CD14-positive monocyte (primary cell): ENCODE data around the gene GRIK2. TPM values are rescaled to one million over a fixed set of nuclear protein-coding genes. Genes with fewer than 3 reads are reported as not detected.

Source experiments
- DNase-seq, 3 donors: peaks; one replicate each; pipeline ENCODE4 v3.0.0-alpha.2; 2011 to 2022
- H2AFZ ChIP-seq: 2 replicates; pipeline ENCODE4 v1.6.0; 2012; ENCODE audit warnings: mild to moderate bottlenecking, low read depth, low read length, inconsistent platforms; ENCODE audit not compliant: insufficient read depth, poor library complexity, severe bottlenecking
- H3K27ac ChIP-seq, 2 donors: 1 replicate in 1 of 2; 2 replicates in 1 of 2; pipeline ENCODE4 v1.5.1; 2012 to 2013; ENCODE audit warnings: low read length in 2 of 2, control low read depth in 1 of 2, inconsistent platforms in 1 of 2, low read depth in 1 of 2, mild to moderate bottlenecking in 1 of 2
- H3K27me3 ChIP-seq, 2 donors: one replicate each; pipeline versions ENCODE4 v1.6.0 to v1.6.1; 2011 to 2013; ENCODE audit warnings: low read length in 2 of 2; ENCODE audit not compliant: control insufficient read depth in 2 of 2, insufficient read depth in 2 of 2
- H3K36me3 ChIP-seq, 2 donors: replicated peaks in 1 of 2; 1 replicate in 1 of 2; 2 replicates in 1 of 2; pipeline versions ENCODE4 v1.5.1 to v1.6.1; 2012 to 2013; ENCODE audit warnings: low read length in 2 of 2, control low read depth in 1 of 2, inconsistent platforms in 1 of 2, mild to moderate bottlenecking in 1 of 2; ENCODE audit not compliant: insufficient read depth in 2 of 2, control insufficient read depth in 1 of 2
- H3K4me1 ChIP-seq, 2 donors: 1 replicate in 1 of 2; 2 replicates in 1 of 2; pipeline versions ENCODE4 v1.5.1 to v1.6.1; 2012 to 2013; ENCODE audit warnings: low read length in 2 of 2, control low read depth in 1 of 2, inconsistent platforms in 1 of 2, mild to moderate bottlenecking in 1 of 2, moderate library complexity in 1 of 2; ENCODE audit not compliant: insufficient read depth in 2 of 2, control insufficient read depth in 1 of 2
- H3K4me2 ChIP-seq: replicated peaks from 2 replicates; pipeline ENCODE3; 2012; ENCODE audit warnings: low read length, moderate library complexity, mild to moderate bottlenecking; ENCODE audit not compliant: poor library complexity, severe bottlenecking; ENCODE audit errors: extremely low read depth
- H3K4me3 ChIP-seq, 3 experiments: fragments of 200-600 bp in 1 of 3; sonication (generic) in 1 of 3; replicated peaks in 1 of 3; 1 replicate in 2 of 3; 2 replicates in 1 of 3; pipeline ENCODE4 v1.5.1; 2011 to 2013; ENCODE audit warnings: low read length in 3 of 3, mild to moderate bottlenecking in 3 of 3, control low read depth in 2 of 3, low read depth in 2 of 3, inconsistent platforms in 1 of 3, moderate library complexity in 1 of 3
- H3K79me2 ChIP-seq: 2 replicates; pipeline ENCODE4 v1.6.0; 2012; ENCODE audit warnings: mild to moderate bottlenecking, control low read depth, inconsistent platforms, low read length, moderate library complexity; ENCODE audit not compliant: insufficient read depth
- H3K9ac ChIP-seq: 2 replicates; pipeline ENCODE4 v1.6.0; 2017; ENCODE audit warnings: low read length, mild to moderate bottlenecking; ENCODE audit not compliant: insufficient read depth, poor library complexity, severe bottlenecking
- H3K9me3 ChIP-seq, 2 donors: replicated peaks in 1 of 2; 1 replicate in 1 of 2; 2 replicates in 1 of 2; pipeline versions ENCODE4 v1.5.1 to v1.6.1; 2012 to 2013; ENCODE audit warnings: low read length in 2 of 2, control low read depth in 1 of 2; ENCODE audit not compliant: control insufficient read depth in 1 of 2, insufficient read depth in 1 of 2
- H4K20me1 ChIP-seq: 2 replicates; pipeline ENCODE4 v1.6.0; 2012; ENCODE audit warnings: mild to moderate bottlenecking, low read length, control low read depth, moderate library complexity; ENCODE audit not compliant: insufficient read depth
- H3K27ac Mint-ChIP-seq, 7 donors: one replicate each; pipeline ENCODE4 v1.8.0; 2020; ENCODE audit warnings: mild to moderate bottlenecking in 7 of 7, mixed read lengths in 7 of 7, moderate library complexity in 6 of 7, inconsistent platforms in 2 of 7
- H3K27me3 Mint-ChIP-seq, 3 donors: one replicate each; pipeline ENCODE4 v1.8.0; 2021 to 2022; ENCODE audit warnings: low read depth in 3 of 3, mild to moderate bottlenecking in 3 of 3, mixed read lengths in 3 of 3, moderate library complexity in 3 of 3, inconsistent platforms in 1 of 3
- H3K36me3 Mint-ChIP-seq, 2 donors: one replicate each; pipeline ENCODE4 v1.8.0; 2020; ENCODE audit warnings: mixed read lengths in 2 of 2, inconsistent platforms in 1 of 2, mild to moderate bottlenecking in 1 of 2
- H3K4me1 Mint-ChIP-seq: one replicate; pipeline ENCODE4 v1.8.0; 2020; ENCODE audit warnings: mild to moderate bottlenecking, mixed read lengths
- H3K4me3 Mint-ChIP-seq, 2 donors: one replicate each; pipeline ENCODE4 v1.8.0; 2020; ENCODE audit warnings: mild to moderate bottlenecking in 2 of 2, mixed read lengths in 2 of 2, moderate library complexity in 1 of 2
- H3K9me3 Mint-ChIP-seq, 7 donors: one replicate each; pipeline ENCODE4 v1.8.0; 2020 to 2022; ENCODE audit warnings: mixed read lengths in 7 of 7, mild to moderate bottlenecking in 6 of 7, moderate library complexity in 6 of 7, inconsistent platforms in 2 of 7
- CTCF ChIP-seq: fragments of 200-600 bp; IDR thresholded peaks from one replicate; pipeline ENCODE4 v1.8.0; 2022; ENCODE audit warnings: antibody characterized with exemption, mild to moderate bottlenecking
- WGBS: methylation state at CpG from one replicate; pipeline ENCODE4 v1.1.5; 2013; ENCODE audit warnings: missing lambda C conversion rate; ENCODE audit not compliant: insufficient coverage; 5-methylcytosine and 5-hydroxymethylcytosine counted together
- intact Hi-C, 2 donors: fragments of 100-400 bp; cut with micrococcal nuclease; formaldehyde crosslinking; loops; one replicate each; pipeline versions ENCODE4 v1.15.0 to v1.15.1; 2023
- polyA plus RNA-seq, 3 donors: library from polyadenylated mRNA; depleted of rRNA in 1 of 3; unstranded in 2 of 3; stranded (reverse) in 1 of 3; fragments of 300-500 nt in 2 of 3; fragments of >200 nt in 1 of 3; fragmentation: Illumina TruSeq in 2 of 3; gene quantifications; 1 replicate in 2 of 3; 2 replicates in 1 of 3; pipeline ENCODE4 v1.2.3, GENCODE V29; 2012 to 2021

GRIK2 gene
- polyA plus RNA-seq, 3 donors: not detected

- Histone ChIP-seq H3K4me2 (no peak overlapping the region), H3K27me3 (no peaks in the 10 kb centered on the region), H3K9me3 (no peaks in the 10 kb centered on the region), H3K79me2 (no peaks in the 10 kb centered on the region), H3K27ac (no peak overlapping the region), H3K9ac (no peak overlapping the region), H3K36me3 (no peaks in the 10 kb centered on the region), H3K4me1 (no peaks in the 10 kb centered on the region), H4K20me1 (no peaks in the 10 kb centered on the region), H2AFZ (no peak overlapping the region), H3K4me3 (no peak overlapping the region)
- intact Hi-C loops: no loop called here
- Mint-ChIP-seq H3K4me1 (no peaks in the 10 kb centered on the region), H3K27me3 (no peaks in the 10 kb centered on the region), H3K9me3 (peaks cover 0 to 2% (median 0%) of the 10 kb centered on the region in 7 donors), H3K36me3 (no peaks in the 10 kb centered on the region), H3K4me3 (no peak overlapping the region), H3K27ac (no peak overlapping the region)
- TF ChIP-seq CTCF: no peak
- no peak for DNase-seq
Observed at GRCh38 chr6:102022803-102023202, 629.3 kb downstream of the GRIK2 start.

GRCh38 chr6:102023977-102024657 is 630.6 kb downstream of the GRIK2 start:
- H4K20me1 ChIP-seq: no peaks in the 10 kb centered on the region

More at GRCh38 chr6:102023977-102024657, 630.6 kb downstream of the GRIK2 start:
- H3K4me2 ChIP-seq: no peak overlapping the region
- no peak overlapping the region for H3K9ac ChIP-seq
- no peak for TF ChIP-seq CTCF
- H3K27me3 Mint-ChIP-seq: no peaks in the 10 kb centered on the region
- H3K9me3 Mint-ChIP-seq: peaks cover 0 to 1% (median 0%) of the 10 kb centered on the region in 7 donors
- H3K4me1 ChIP-seq: no peaks in the 10 kb centered on the region
- H3K4me3 ChIP-seq: no peak overlapping the region
- no peaks in the 10 kb centered on the region for H3K27me3 ChIP-seq
- no peaks in the 10 kb centered on the region for H3K9me3 ChIP-seq
- no peak overlapping the region for H3K27ac ChIP-seq
- H3K4me3 Mint-ChIP-seq: no peak overlapping the region
- no peak for DNase-seq
- intact Hi-C loops: no loop called here
- H3K36me3 Mint-ChIP-seq: no peaks in the 10 kb centered on the region
- no peaks in the 10 kb centered on the region for H3K36me3 ChIP-seq
- no peaks in the 10 kb centered on the region for H3K79me2 ChIP-seq
- WGBS: 88% methylated on average over 1 of the region's 3 CpGs
- H3K4me1 Mint-ChIP-seq: no peaks in the 10 kb centered on the region
- H3K27ac Mint-ChIP-seq: no peak overlapping the region
- H2AFZ ChIP-seq: no peak overlapping the region
